PC-3 (cell line): ENCODE results near the gene FH.

Source experiments
- EZH2 ChIP-seq: fragments of 300-600 bp; sonication (generic); IDR thresholded peaks from one replicate; pipeline ENCODE4 v1.6.1; 2017; ENCODE audit warnings: antibody characterized with exemption, mild to moderate bottlenecking, low read length; ENCODE audit not compliant: unreplicated experiment
- EZH2phosphoT487 ChIP-seq: fragments of 300-600 bp; sonication (generic); IDR thresholded peaks from 2 replicates; pipeline ENCODE4 v1.6.1; 2018; ENCODE audit warnings: mild to moderate bottlenecking, antibody characterized with exemption, low read length, borderline replicate concordance
- TF ChIP-seq, protein P1 (sequence below): fragments of 300-600 bp; sonication (generic); conservative IDR thresholded peaks from 2 replicates; pipeline ENCODE4 v1.5.1; 2017; ENCODE audit warnings: antibody characterized with exemption, low read depth, mild to moderate bottlenecking, low read length

DNA sequence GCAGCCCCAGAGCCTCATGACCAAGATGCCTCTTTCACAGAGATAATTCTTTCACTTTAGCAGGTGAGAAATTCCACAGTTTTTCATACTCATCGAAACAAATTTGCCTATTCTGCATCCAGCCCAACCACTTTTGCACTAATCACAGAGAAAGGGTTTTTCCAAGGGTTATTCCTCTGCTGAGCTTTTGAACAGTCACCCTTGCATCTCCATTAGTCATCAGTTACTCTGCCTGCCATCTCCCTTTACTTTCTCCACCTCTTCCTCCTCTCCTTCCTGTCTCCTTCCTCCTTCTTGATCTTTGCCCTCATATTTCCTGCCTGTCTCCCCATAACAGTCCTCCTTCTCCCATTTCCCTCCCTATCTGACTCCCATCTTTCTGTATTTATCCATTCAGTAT, 43.9 kb downstream of the FH start:
- TF ChIP-seq EZH2 = no peak
- TF ChIP-seq, protein P1, sequence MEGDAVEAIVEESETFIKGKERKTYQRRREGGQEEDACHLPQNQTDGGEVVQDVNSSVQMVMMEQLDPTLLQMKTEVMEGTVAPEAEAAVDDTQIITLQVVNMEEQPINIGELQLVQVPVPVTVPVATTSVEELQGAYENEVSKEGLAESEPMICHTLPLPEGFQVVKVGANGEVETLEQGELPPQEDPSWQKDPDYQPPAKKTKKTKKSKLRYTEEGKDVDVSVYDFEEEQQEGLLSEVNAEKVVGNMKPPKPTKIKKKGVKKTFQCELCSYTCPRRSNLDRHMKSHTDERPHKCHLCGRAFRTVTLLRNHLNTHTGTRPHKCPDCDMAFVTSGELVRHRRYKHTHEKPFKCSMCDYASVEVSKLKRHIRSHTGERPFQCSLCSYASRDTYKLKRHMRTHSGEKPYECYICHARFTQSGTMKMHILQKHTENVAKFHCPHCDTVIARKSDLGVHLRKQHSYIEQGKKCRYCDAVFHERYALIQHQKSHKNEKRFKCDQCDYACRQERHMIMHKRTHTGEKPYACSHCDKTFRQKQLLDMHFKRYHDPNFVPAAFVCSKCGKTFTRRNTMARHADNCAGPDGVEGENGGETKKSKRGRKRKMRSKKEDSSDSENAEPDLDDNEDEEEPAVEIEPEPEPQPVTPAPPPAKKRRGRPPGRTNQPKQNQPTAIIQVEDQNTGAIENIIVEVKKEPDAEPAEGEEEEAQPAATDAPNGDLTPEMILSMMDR = no peak
- TF ChIP-seq EZH2phosphoT487 = no peak
